ENCODE measurements around the gene GNB5.

The GNB5 gene

GRCh38 chr15:52164631-52165265, 26.4 kb downstream of the GNB5 start:
- DNase-seq = no peak

- DNase-seq = no peak
Observed at GRCh38 chr15:52163321-52164190, 27.6 kb downstream of the GNB5 start.

GRCh38 chr15:52162876-52163275, 28.3 kb downstream of the GNB5 start:
- DNase-seq = no peak

- DNase-seq = no peak
Observed at GRCh38 chr15:52162260-52162659, 28.9 kb downstream of the GNB5 start.

GRCh38 chr15:52161406-52161966, 29.7 kb downstream of the GNB5 start:
- DNase-seq = no peak

GRCh38 chr15:52159645-52160044, 31.5 kb downstream of the GNB5 start:
- DNase-seq = no peak

GRCh38 chr15:52158084-52158765, 33.0 kb downstream of the GNB5 start:
- DNase-seq = no peak

- DNase-seq = no peak
Observed at GRCh38 chr15:52155878-52156277, 35.3 kb downstream of the GNB5 start.

GRCh38 chr15:52154896-52155865, 36.0 kb downstream of the GNB5 start:
- no peak for DNase-seq

GRCh38 chr15:52153900-52154895, 37.0 kb downstream of the GNB5 start:
- DNase-seq = peak; percentile 40

GRCh38 chr15:52151353-52151752, 39.8 kb downstream of the GNB5 start:
- no peak for DNase-seq

GRCh38 chr15:52150871-52151270, 40.3 kb downstream of the GNB5 start:
- no peak for DNase-seq

- DNase-seq = no peak
Observed at GRCh38 chr15:52150043-52150825, 41.0 kb downstream of the GNB5 start.

GRCh38 chr15:52148403-52148802, 42.8 kb downstream of the GNB5 start:
- DNase-seq = no peak

- no peak for DNase-seq
Observed at GRCh38 chr15:52146776-52147175, 44.4 kb downstream of the GNB5 start.

GRCh38 chr15:52146261-52146660, 44.9 kb downstream of the GNB5 start:
- DNase-seq = no peak

- no peak for DNase-seq
Observed at GRCh38 chr15:52144656-52145178, 46.5 kb downstream of the GNB5 start.

- no peak for DNase-seq
Observed at GRCh38 chr15:52143873-52144272, 47.3 kb downstream of the GNB5 start.

- DNase-seq = no peak
Observed at GRCh38 chr15:52140646-52141045, 50.5 kb downstream of the GNB5 start.
